AG04450 (cell line): ENCODE data around the gene CCL15. TPM values are rescaled to one million over a fixed set of nuclear protein-coding genes. Genes with fewer than 3 reads are reported as not detected.

Experiments
- CTCF ChIA-PET: fragments of 300-600, 350-600 bp; formaldehyde crosslinking; extraction: SDS; loops from one replicate; lab custom pipeline; 2022; ENCODE audit warnings: antibody characterized with exemption, inconsistent platforms; lab: Charles Lee
- POLR2A ChIA-PET: fragments of 350-600 bp; formaldehyde crosslinking; extraction: SDS; loops from one replicate; lab custom pipeline; 2021; ENCODE audit warnings: antibody characterized with exemption, inconsistent platforms; lab: Yijun Ruan, JAX
- DNase-seq: peaks from one replicate; pipeline ENCODE4 v3.0.0-alpha.2; 2011; ENCODE audit warnings: low read depth, low spot score
- H3K27ac ChIP-seq: one replicate; pipeline ENCODE4 v1.5.1; 2012; ENCODE audit warnings: low read depth, low read length, control low read depth
- H3K27me3 ChIP-seq: one replicate; pipeline ENCODE4 v1.6.0; 2012; ENCODE audit warnings: low read length; ENCODE audit not compliant: control insufficient read depth, insufficient read depth
- H3K4me3 ChIP-seq: 2 replicates; pipeline ENCODE4 v1.5.1; 2011; ENCODE audit warnings: mild to moderate bottlenecking, low read depth, low read length, control low read depth
- H3K9me3 ChIP-seq: 2 replicates; pipeline ENCODE4 v1.5.1; 2012; ENCODE audit warnings: low read length; ENCODE audit not compliant: control insufficient read depth, insufficient read depth
- CTCF ChIP-seq: IDR thresholded peaks from 2 replicates; pipeline ENCODE4 v1.5.1; 2011; ENCODE audit warnings: low read depth, low read length, control low read depth, inconsistent platforms
- polyA plus RNA-seq: library from polyadenylated mRNA; depleted of rRNA; stranded (reverse); fragments of >200 nt; gene quantifications from 2 replicates; pipeline ENCODE4 v1.2.3, GENCODE V29; 2011

CCL15 gene
- polyA plus RNA-seq, 1 experiment, result not detected

- CTCF ChIA-PET, result interaction anchor here (2.1 kb wide), 1 partner anchor 8 kb away, joined by 8 read pairs; no protein-coding TSS in a partner anchor
- no peak overlapping the region for H3K27ac ChIP-seq
- no peaks in the 10 kb centered on the region for H3K9me3 ChIP-seq
- DNase-seq, result no peak
- H3K27me3 ChIP-seq, result no peaks in the 10 kb centered on the region
- TF ChIP-seq CTCF, result no peak
- POLR2A ChIA-PET, result no interaction called here
- no peak overlapping the region for H3K4me3 ChIP-seq
These were observed 23.8 kb downstream of the CCL15 start for GRCh38 chr17:35977509-35977908.

GRCh38 chr17:35973333-35974260 is 27.8 kb downstream of the CCL15 start:
- Histone ChIP-seq H3K27ac (no peak overlapping the region), H3K4me3 (no peak overlapping the region), H3K9me3 (no peaks in the 10 kb centered on the region), H3K27me3 (no peaks in the 10 kb centered on the region)
- no peak for TF ChIP-seq CTCF
- POLR2A ChIA-PET, result no interaction called here
- no peak for DNase-seq
- CTCF ChIA-PET, result interaction anchor here (0.7 to 5.9 kb wide), 2 partner anchors 99 to 174 kb away, joined by 3 to 111 read pairs; no protein-coding TSS in a partner anchor

- Histone ChIP-seq H3K27me3 (no peaks in the 10 kb centered on the region), H3K4me3 (no peak overlapping the region), H3K27ac (no peak overlapping the region), H3K9me3 (no peaks in the 10 kb centered on the region)
- ChIA-PET POLR2A (no interaction called here), CTCF (interaction anchor here (5.9 kb wide), 1 partner anchor 175 kb away, joined by 111 read pairs; no protein-coding TSS in a partner anchor)
- TF ChIP-seq CTCF, result no peak
- DNase-seq, result no peak
These were observed 28.4 kb downstream of the CCL15 start for GRCh38 chr17:35972945-35973332.

GRCh38 chr17:35972535-35972934 is 28.8 kb downstream of the CCL15 start:
- no peak for TF ChIP-seq CTCF
- Histone ChIP-seq H3K27me3 (no peaks in the 10 kb centered on the region), H3K27ac (no peak overlapping the region), H3K9me3 (no peaks in the 10 kb centered on the region), H3K4me3 (no peak overlapping the region)
- CTCF ChIA-PET, result interaction anchor here (1.1 to 5.9 kb wide), 2 partner anchors 101 to 175 kb away, joined by 3 to 111 read pairs; no protein-coding TSS in a partner anchor
- DNase-seq, result no peak
- POLR2A ChIA-PET, result no interaction called here

- POLR2A ChIA-PET, result no interaction called here
These were observed 29.3 kb downstream of the CCL15 start for GRCh38 chr17:35972066-35972465.

More at GRCh38 chr17:35972066-35972465, 29.3 kb downstream of the CCL15 start:
- Histone ChIP-seq H3K27me3 (no peaks in the 10 kb centered on the region), H3K9me3 (no peaks in the 10 kb centered on the region), H3K4me3 (no peak overlapping the region), H3K27ac (no peak overlapping the region)
- TF ChIP-seq CTCF, result no peak
- DNase-seq, result no peak
- CTCF ChIA-PET, result interaction anchor here (1.1 to 5.9 kb wide), 2 partner anchors 102 to 176 kb away, joined by 3 to 111 read pairs; no protein-coding TSS in a partner anchor
